PFSK-1 (cell line): Measurements from ENCODE around the gene LIMK2.

Source experiments
- POLR2AphosphoS5 ChIP-seq: IDR thresholded peaks from 2 replicates; pipeline ENCODE4 v1.6.1; 2012; ENCODE audit warnings: low read depth, mild to moderate bottlenecking, control low read depth, low read length, moderate library complexity
- SIN3A ChIP-seq: IDR thresholded peaks from 2 replicates; pipeline ENCODE4 v1.6.1; 2012; ENCODE audit warnings: mild to moderate bottlenecking, low read length, moderate library complexity, borderline replicate concordance; ENCODE audit not compliant: insufficient read depth
- TAF1 ChIP-seq: IDR thresholded peaks from 2 replicates; pipeline ENCODE4 v1.6.1; 2012; ENCODE audit warnings: low read length, control low read depth, borderline replicate concordance; ENCODE audit not compliant: insufficient read depth

DNA sequence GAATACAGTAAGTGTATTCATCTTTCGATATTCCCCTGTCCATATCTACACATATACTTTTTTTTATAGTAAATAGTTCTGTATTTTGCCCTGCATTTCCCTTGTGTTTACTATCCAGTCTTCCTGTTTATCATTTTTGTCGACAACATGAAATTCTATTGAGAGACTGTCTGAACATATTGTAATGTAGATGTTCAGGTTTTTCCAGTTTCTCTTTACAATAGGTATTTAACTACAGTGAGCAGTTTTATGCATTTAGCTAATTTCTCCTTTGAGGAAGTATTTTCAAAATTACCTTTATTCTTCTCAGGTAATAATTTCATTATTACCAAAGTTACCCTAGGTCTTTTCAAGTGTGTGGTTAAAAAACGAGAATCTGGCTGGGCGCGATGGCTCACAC is 63.5 kb downstream of the LIMK2 start:
- no peak for TF ChIP-seq POLR2AphosphoS5
- TF ChIP-seq SIN3A, result no peak
- no peak for TF ChIP-seq TAF1
